A673 (cell line): ENCODE measurements around the gene ANKRD9.

Experiments
- EZH2 ChIP-seq: fragments of 200-600 bp; sonication (generic); IDR thresholded peaks from 2 replicates; pipeline ENCODE4 v1.6.1; 2017; ENCODE audit warnings: borderline replicate concordance, low read depth, mild to moderate bottlenecking, mixed read lengths, antibody characterized with exemption, low read length; ENCODE audit not compliant: poor library complexity, severe bottlenecking
- TF ChIP-seq, protein P1 (sequence below): fragments of 300-800, 200-600 bp; sonication (generic); conservative IDR thresholded peaks from 2 replicates; pipeline ENCODE4 v1.5.1; 2017; ENCODE audit warnings: low read depth, mild to moderate bottlenecking, antibody characterized with exemption, low read length, moderate library complexity, mixed read lengths

DNA sequence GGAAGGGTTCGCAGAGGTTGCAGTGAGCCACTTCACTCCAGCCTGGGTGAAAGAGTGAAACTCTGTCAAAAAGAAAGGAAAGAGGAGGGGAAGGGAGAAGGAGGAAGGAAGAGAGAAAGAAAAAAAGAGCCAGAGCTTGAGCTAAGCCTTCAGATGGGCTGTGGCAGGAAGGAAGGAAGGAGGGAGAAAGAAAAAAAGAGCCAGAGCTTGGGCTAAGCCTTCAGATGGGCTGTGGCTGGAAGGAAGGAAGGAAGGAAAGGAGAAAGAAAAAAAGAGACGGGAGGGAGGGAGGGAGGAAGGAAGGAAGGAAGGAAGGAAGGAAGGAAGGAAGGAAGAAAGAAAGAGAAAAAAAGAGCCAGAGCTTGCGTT is 13.6 kb upstream of the ANKRD9 start:
- TF ChIP-seq, protein P1, sequence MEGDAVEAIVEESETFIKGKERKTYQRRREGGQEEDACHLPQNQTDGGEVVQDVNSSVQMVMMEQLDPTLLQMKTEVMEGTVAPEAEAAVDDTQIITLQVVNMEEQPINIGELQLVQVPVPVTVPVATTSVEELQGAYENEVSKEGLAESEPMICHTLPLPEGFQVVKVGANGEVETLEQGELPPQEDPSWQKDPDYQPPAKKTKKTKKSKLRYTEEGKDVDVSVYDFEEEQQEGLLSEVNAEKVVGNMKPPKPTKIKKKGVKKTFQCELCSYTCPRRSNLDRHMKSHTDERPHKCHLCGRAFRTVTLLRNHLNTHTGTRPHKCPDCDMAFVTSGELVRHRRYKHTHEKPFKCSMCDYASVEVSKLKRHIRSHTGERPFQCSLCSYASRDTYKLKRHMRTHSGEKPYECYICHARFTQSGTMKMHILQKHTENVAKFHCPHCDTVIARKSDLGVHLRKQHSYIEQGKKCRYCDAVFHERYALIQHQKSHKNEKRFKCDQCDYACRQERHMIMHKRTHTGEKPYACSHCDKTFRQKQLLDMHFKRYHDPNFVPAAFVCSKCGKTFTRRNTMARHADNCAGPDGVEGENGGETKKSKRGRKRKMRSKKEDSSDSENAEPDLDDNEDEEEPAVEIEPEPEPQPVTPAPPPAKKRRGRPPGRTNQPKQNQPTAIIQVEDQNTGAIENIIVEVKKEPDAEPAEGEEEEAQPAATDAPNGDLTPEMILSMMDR, result no peak
- no peak for TF ChIP-seq EZH2
